SK-N-SH (cell line): ENCODE measurements around the gene CDK18.

Source experiments
- CHD2 ChIP-seq: fragments of 150-350 bp; IDR thresholded peaks from 2 replicates; pipeline ENCODE4 v1.6.1; 2018; ENCODE audit warnings: low read length; ENCODE audit not compliant: partially characterized antibody
- FOXM1 ChIP-seq: IDR thresholded peaks from 2 replicates; pipeline ENCODE4 v1.4.0; 2012; ENCODE audit warnings: low read depth, mild to moderate bottlenecking
- GATA2 ChIP-seq: sonication (generic); formaldehyde crosslinking; IDR thresholded peaks from 2 replicates; pipeline ENCODE4 v1.5.0; 2020; ENCODE audit warnings: mild to moderate bottlenecking, missing genetic modification reagents
- JUND ChIP-seq: IDR thresholded peaks from 2 replicates; pipeline ENCODE4 v1.4.0; 2012
- POLR2AphosphoS5 ChIP-seq: IDR thresholded peaks from 2 replicates; pipeline ENCODE4 v1.6.1; 2012; ENCODE audit warnings: low read depth, low read length
- RCOR1 ChIP-seq: fragments of 150-350 bp; IDR thresholded peaks from 2 replicates; pipeline ENCODE4 v1.6.1; 2017; ENCODE audit warnings: antibody characterized with exemption, low read length
- RXRA ChIP-seq: IDR thresholded peaks from 2 replicates; pipeline ENCODE4 v1.4.0; 2012; ENCODE audit warnings: low read depth, mild to moderate bottlenecking, borderline replicate concordance
- SIN3A ChIP-seq: IDR thresholded peaks from 2 replicates; pipeline ENCODE4 v1.6.1; 2012; ENCODE audit warnings: low read depth, mild to moderate bottlenecking, low read length, moderate library complexity, borderline replicate concordance
- SMC3 ChIP-seq: IDR thresholded peaks from 2 replicates; pipeline ENCODE4 v1.6.1; 2012; ENCODE audit warnings: low read depth, low read length, improper control_type of control experiment
- TEAD4 ChIP-seq: IDR thresholded peaks from 2 replicates; pipeline ENCODE4 v1.4.0; 2012; ENCODE audit warnings: mild to moderate bottlenecking, borderline replicate concordance; ENCODE audit not compliant: insufficient read depth
- ZBTB33 ChIP-seq: IDR thresholded peaks from 2 replicates; pipeline ENCODE4 v1.4.0; 2012; ENCODE audit warnings: low read depth, borderline replicate concordance
- TF ChIP-seq, protein P1 (sequence below): fragments of 200-600 bp; sonication (generic); IDR thresholded peaks from 2 replicates; pipeline ENCODE4 v1.6.1; 2017; ENCODE audit warnings: antibody characterized with exemption, mild to moderate bottlenecking, moderate library complexity

DNA sequence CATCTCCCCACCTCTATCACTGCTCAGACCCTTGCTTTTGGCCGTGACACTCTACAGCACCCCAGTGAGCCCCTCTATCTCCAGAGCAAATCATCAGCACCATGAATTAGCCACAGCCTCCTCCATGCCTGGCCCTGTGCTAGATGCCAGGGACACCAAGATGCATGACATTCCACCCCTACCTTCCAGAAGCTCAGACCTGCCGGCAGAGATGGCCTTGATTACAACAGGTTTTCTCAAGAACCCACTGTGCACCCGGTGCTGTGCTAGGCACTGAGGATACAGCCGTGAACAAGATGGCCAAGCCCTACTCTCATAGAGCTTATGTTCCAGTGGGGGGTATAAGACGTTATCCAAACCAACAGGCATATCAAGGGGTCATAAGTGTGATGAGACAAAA lies 30.6 kb downstream of the CDK18 start:
- TF ChIP-seq CHD2 (no peak), RXRA (no peak), SIN3A (no peak), JUND (no peak), GATA2 (CRISPR knock-in tag) (no peak), SMC3 (no peak), RCOR1 (no peak), ZBTB33 (no peak), FOXM1 (no peak), POLR2AphosphoS5 (no peak), TEAD4 (no peak)
- TF ChIP-seq, protein P1, sequence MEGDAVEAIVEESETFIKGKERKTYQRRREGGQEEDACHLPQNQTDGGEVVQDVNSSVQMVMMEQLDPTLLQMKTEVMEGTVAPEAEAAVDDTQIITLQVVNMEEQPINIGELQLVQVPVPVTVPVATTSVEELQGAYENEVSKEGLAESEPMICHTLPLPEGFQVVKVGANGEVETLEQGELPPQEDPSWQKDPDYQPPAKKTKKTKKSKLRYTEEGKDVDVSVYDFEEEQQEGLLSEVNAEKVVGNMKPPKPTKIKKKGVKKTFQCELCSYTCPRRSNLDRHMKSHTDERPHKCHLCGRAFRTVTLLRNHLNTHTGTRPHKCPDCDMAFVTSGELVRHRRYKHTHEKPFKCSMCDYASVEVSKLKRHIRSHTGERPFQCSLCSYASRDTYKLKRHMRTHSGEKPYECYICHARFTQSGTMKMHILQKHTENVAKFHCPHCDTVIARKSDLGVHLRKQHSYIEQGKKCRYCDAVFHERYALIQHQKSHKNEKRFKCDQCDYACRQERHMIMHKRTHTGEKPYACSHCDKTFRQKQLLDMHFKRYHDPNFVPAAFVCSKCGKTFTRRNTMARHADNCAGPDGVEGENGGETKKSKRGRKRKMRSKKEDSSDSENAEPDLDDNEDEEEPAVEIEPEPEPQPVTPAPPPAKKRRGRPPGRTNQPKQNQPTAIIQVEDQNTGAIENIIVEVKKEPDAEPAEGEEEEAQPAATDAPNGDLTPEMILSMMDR, result no peak
